Astrocyte (in vitro differentiated cells and primary cell): ENCODE measurements around the gene ZBP1. TPM values are rescaled to one million over a fixed set of nuclear protein-coding genes. Genes with fewer than 3 reads are reported as not detected.

Experiments used
- DNase-seq: peaks from one replicate; pipeline ENCODE4 v3.0.0-alpha.2; 2010; ENCODE audit warnings: low read depth
- FAIRE-seq: peaks from 2 replicates; lab custom pipeline; 2011; peaks lifted over from hg19 to GRCh38; lab: Jason Lieb, UNC
- H2AFZ ChIP-seq: 2 replicates; pipeline ENCODE4 v1.6.0; 2012; ENCODE audit warnings: low read depth, low read length, inconsistent platforms
- H3K27ac ChIP-seq: 2 replicates; pipeline ENCODE4 v1.5.1; 2011; ENCODE audit warnings: low read depth, low read length, inconsistent platforms
- H3K27me3 ChIP-seq: 2 replicates; pipeline ENCODE4 v1.6.0; 2011; ENCODE audit warnings: low read length, inconsistent platforms; ENCODE audit not compliant: insufficient read depth
- H3K36me3 ChIP-seq: 2 replicates; pipeline ENCODE4 v1.5.1; 2011; ENCODE audit warnings: low read length, inconsistent platforms; ENCODE audit not compliant: insufficient read depth
- H3K4me1 ChIP-seq: 2 replicates; pipeline ENCODE4 v1.5.1; 2011; ENCODE audit warnings: low read length, inconsistent platforms; ENCODE audit not compliant: insufficient read depth
- H3K4me2 ChIP-seq: 2 replicates; pipeline ENCODE4 v1.6.0; 2012; ENCODE audit warnings: low read length, inconsistent platforms
- H3K4me3 ChIP-seq: 2 replicates; pipeline ENCODE4 v1.5.1; 2011; ENCODE audit warnings: low read depth, mild to moderate bottlenecking, low read length, inconsistent platforms; ENCODE audit not compliant: insufficient read depth
- H3K79me2 ChIP-seq: 2 replicates; pipeline ENCODE4 v1.6.0; 2012; ENCODE audit warnings: mild to moderate bottlenecking, low read length, inconsistent platforms; ENCODE audit not compliant: insufficient read depth
- H3K9ac ChIP-seq: 2 replicates; pipeline ENCODE4 v1.6.0; 2012; ENCODE audit warnings: mild to moderate bottlenecking, low read length, inconsistent platforms
- H3K9me3 ChIP-seq: 2 replicates; pipeline ENCODE4 v1.5.1; 2012; ENCODE audit warnings: low read depth, mild to moderate bottlenecking, low read length, inconsistent platforms; ENCODE audit not compliant: insufficient read depth
- H4K20me1 ChIP-seq: 2 replicates; pipeline ENCODE4 v1.6.0; 2012; ENCODE audit warnings: low read length, inconsistent platforms; ENCODE audit not compliant: insufficient read depth
- H3K27ac Mint-ChIP-seq: one replicate; pipeline ENCODE4 v1.8.0; 2021; ENCODE audit warnings: mild to moderate bottlenecking, mixed read lengths; ENCODE audit not compliant: unreplicated experiment
- H3K27me3 Mint-ChIP-seq: one replicate; pipeline ENCODE4 v1.8.0; 2021; ENCODE audit warnings: low read depth, mixed read lengths; ENCODE audit not compliant: unreplicated experiment
- H3K36me3 Mint-ChIP-seq: one replicate; pipeline ENCODE4 v1.8.0; 2021; ENCODE audit warnings: low read depth, mixed read lengths; ENCODE audit not compliant: unreplicated experiment
- H3K4me1 Mint-ChIP-seq: one replicate; pipeline ENCODE4 v1.8.0; 2021; ENCODE audit warnings: low read depth, mixed read lengths; ENCODE audit not compliant: unreplicated experiment
- H3K4me3 Mint-ChIP-seq: one replicate; pipeline ENCODE4 v1.8.0; 2021; ENCODE audit warnings: mild to moderate bottlenecking, moderate library complexity, mixed read lengths; ENCODE audit not compliant: unreplicated experiment
- H3K9me3 Mint-ChIP-seq: one replicate; pipeline ENCODE4 v1.8.0; 2021; ENCODE audit warnings: mild to moderate bottlenecking, mixed read lengths; ENCODE audit not compliant: unreplicated experiment
- CTCF ChIP-seq: IDR thresholded peaks from 2 replicates; pipeline ENCODE4 v1.5.1; 2011; ENCODE audit warnings: low read depth, mild to moderate bottlenecking, inconsistent platforms, low read length, moderate library complexity; ENCODE audit not compliant: insufficient read depth
- EZH2 ChIP-seq: IDR thresholded peaks from 2 replicates; pipeline ENCODE4 v1.6.1; 2012; ENCODE audit warnings: mild to moderate bottlenecking, low read length, inconsistent platforms; ENCODE audit not compliant: insufficient read depth
- total RNA-seq: library from RNA; stranded (reverse); gene quantifications from 2 replicates; pipeline ENCODE4 v1.2.1, GENCODE V29; 2021

The ZBP1 gene
- total RNA-seq, 1 donor from 2014 or later: not detected

GRCh38 chr20:57647006-57647932 lies 27.0 kb upstream of the ZBP1 start:
- Mint-ChIP-seq H3K36me3 (peaks cover 15% of the 10 kb centered on the region), H3K9me3 (peaks cover 21% of the 10 kb centered on the region)
- no peaks in the 10 kb centered on the region for H3K4me1 ChIP-seq

GRCh38 chr20:57638895-57639236 lies 18.6 kb upstream of the ZBP1 start:
- H4K20me1 ChIP-seq: no peaks in the 10 kb centered on the region
- Mint-ChIP-seq H3K36me3 (no peaks in the 10 kb centered on the region), H3K27ac (no peak overlapping the region), H3K4me1 (no peaks in the 10 kb centered on the region), H3K9me3 (peaks cover 4% of the 10 kb centered on the region), H3K4me3 (no peak overlapping the region), H3K27me3 (peaks cover 2% of the 10 kb centered on the region)
- no peak for FAIRE-seq
- H3K4me2 ChIP-seq: no peak overlapping the region
- no peak overlapping the region for H3K27ac ChIP-seq
- H3K9me3 ChIP-seq: no peaks in the 10 kb centered on the region
- no peak for DNase-seq
- H3K9ac ChIP-seq: no peak overlapping the region
- H3K36me3 ChIP-seq: no peaks in the 10 kb centered on the region
- H3K4me3 ChIP-seq: no peak overlapping the region
- H3K27me3 ChIP-seq: no peaks in the 10 kb centered on the region
- no peaks in the 10 kb centered on the region for H3K79me2 ChIP-seq
- H2AFZ ChIP-seq: no peak overlapping the region
- no peak for TF ChIP-seq CTCF
- no peak for TF ChIP-seq EZH2
- H3K4me1 ChIP-seq: no peaks in the 10 kb centered on the region

More at GRCh38 chr20:57647006-57647932, 27.0 kb upstream of the ZBP1 start:
- Histone ChIP-seq H2AFZ (no peak overlapping the region), H3K9me3 (peaks cover 6% of the 10 kb centered on the region), H3K4me3 (no peak overlapping the region), H3K36me3 (peaks cover 16% of the 10 kb centered on the region), H3K4me2 (no peak overlapping the region), H3K27me3 (no peaks in the 10 kb centered on the region), H3K79me2 (no peaks in the 10 kb centered on the region), H3K9ac (no peak overlapping the region), H3K27ac (no peak overlapping the region), H4K20me1 (peaks cover 31% of the 10 kb centered on the region)
- no peaks in the 10 kb centered on the region for H3K27me3 Mint-ChIP-seq
- no peak for TF ChIP-seq EZH2
- TF ChIP-seq CTCF: no peak
- no peak for DNase-seq
- H3K27ac Mint-ChIP-seq: no peak overlapping the region
- H3K4me3 Mint-ChIP-seq: no peak overlapping the region
- no peak for FAIRE-seq
- H3K4me1 Mint-ChIP-seq: no peaks in the 10 kb centered on the region
